B cell (primary cell): ENCODE results near the gene TRPM1.

Source experiments
- CTCF ChIP-seq: fragments of 200-600 bp; IDR thresholded peaks from one replicate; pipeline ENCODE4 v1.8.0; 2022; ENCODE audit warnings: antibody characterized with exemption, mild to moderate bottlenecking
- EZH2 ChIP-seq: IDR thresholded peaks from 2 replicates; pipeline ENCODE4 v1.6.1; 2012; ENCODE audit warnings: borderline replicate concordance, low read depth, mild to moderate bottlenecking, moderate library complexity, low read length; ENCODE audit not compliant: insufficient read depth, poor library complexity, severe bottlenecking

GRCh38 chr15:31049111-31049510, 52.4 kb downstream of the TRPM1 start:
- TF ChIP-seq CTCF: no peak
- no peak for TF ChIP-seq EZH2
